GM19351 (cell line): ENCODE data around the gene SNTG2.
"Not testable (repeated sequence)": the region's sequence is repeated elsewhere in the genome, so short reads cannot be mapped to it uniquely, and the experiment has no call there.

ENCODE experiments used
- ATAC-seq: cut with Tn5 transposase; IDR thresholded peaks from one replicate; pipeline ENCODE4 v1.9.1; 2021; ENCODE audit warnings: mild to moderate bottlenecking, moderate library complexity; ENCODE audit not compliant: unreplicated experiment

SNTG2 gene

GRCh38 chr2:950080-950966, at the start of gene SNTG2:
Gene SNTG2 (plus strand): TSS chr2:950849. CDS start chr2:950997, 148 bp downstream.
- no peak for ATAC-seq

DNA sequence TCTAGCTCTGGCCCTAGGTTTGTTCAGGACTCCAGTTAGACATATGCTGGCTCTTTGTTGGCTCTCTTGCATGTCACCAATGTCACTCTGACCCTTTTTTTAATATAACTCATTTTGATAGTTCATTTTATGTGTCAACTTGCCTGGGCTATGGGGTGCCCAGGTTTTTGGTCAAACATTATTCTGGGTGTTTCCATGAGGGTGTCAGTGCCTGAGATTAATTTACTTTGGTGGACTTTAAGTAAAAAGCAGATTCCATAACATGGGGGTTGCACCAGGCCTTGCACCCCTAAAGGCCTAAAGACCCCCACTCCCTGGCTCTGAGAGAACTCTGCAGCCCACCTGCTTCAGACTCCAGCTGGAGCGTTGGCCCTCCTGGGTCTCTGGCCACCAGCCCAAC, 48.1 kb upstream of the SNTG2 start:
- no peak for ATAC-seq

- ATAC-seq, result no peak
Observed at GRCh38 chr2:903223-903900, 47.3 kb upstream of the SNTG2 start.

- no peak for ATAC-seq
Observed at GRCh38 chr2:904246-905024, 46.2 kb upstream of the SNTG2 start.

GRCh38 chr2:905091-905832, 45.4 kb upstream of the SNTG2 start:
- no peak for ATAC-seq

DNA sequence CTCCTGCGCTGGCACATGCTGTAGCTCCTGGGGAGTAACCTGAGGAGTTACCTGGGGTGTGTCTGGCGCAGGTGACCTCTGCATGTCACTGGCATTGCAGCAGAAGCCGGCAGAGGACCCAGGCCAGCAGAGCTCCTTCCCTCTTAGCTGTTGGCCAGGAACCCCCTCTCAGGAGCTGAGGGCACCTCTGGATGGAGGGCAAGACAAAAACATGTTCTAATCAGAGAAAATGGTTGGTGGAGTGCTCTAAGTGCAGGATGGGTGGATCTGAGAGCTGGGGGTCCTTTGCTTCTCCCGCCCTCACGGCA, 44.9 kb upstream of the SNTG2 start:
- ATAC-seq, result no peak

DNA sequence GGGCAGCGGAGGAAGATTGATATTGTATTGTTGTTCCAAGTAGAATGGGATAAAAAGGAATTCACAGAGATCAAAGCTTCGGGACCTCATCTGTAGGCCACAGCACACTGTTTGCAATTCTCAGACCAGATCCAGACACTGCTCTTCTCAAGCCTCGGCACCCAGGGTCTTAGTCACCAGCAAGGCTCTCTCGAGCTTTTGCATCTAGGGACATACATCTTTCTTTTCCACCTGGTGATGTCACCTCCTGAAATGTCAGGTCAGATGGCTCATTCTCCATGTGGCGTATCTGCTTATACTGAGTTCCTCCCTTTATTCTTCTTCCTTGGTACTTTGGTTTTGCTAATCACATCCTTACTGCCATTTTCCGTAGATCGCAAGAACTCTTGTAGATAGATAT, 42.9 kb upstream of the SNTG2 start:
- no peak for ATAC-seq

DNA sequence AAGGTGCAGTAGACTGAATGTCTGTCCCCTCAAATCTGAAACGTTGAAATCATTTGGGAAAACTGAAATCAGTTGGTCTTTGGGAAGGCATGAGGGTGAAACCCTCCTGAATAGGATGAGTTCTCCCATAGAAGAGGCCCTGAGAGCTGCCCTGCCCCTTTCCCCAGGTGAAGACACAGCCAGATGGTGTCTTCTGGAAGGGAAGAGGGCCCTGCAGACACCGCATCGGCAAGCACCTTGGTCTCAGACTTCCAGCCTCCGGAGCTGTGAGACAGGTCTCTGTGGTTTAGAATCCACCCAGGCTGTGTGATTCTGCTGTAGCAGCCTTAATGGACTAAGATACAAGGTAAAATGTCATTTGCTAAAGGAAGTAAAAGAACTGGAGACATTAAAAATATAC, 42.1 kb upstream of the SNTG2 start:
- no peak for ATAC-seq

DNA sequence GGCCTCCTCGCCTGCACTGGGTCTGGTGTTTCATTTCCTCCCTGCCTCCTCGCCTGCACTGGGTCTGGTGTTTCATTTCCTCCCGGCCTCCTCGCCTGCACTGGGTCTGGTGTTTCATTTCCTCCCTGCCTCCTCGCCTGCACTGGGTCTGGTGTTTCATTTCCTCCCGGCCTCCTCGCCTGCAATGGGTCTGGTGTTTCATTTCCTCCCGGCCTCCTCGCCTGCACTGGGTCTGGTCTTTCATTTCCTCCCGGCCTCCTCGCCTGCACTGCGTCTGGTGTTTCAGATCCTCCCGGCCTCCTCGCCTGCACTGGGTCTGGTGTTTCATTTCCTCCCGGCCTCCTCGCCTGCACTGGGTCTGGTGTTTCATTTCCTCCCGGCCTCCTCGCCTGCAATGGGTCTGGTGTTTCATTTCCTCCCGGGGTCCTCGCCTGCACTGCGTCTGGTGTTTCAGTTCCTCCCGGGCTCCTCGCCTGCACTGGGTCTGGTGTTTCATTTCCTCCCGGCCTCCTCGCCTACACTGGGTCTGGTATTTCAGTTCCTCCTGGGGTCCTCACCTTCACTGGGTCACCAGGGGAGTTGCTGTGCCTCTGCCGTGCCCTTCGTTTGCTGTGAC, 40.8 kb upstream of the SNTG2 start:
- not testable (repeated sequence) for ATAC-seq

DNA sequence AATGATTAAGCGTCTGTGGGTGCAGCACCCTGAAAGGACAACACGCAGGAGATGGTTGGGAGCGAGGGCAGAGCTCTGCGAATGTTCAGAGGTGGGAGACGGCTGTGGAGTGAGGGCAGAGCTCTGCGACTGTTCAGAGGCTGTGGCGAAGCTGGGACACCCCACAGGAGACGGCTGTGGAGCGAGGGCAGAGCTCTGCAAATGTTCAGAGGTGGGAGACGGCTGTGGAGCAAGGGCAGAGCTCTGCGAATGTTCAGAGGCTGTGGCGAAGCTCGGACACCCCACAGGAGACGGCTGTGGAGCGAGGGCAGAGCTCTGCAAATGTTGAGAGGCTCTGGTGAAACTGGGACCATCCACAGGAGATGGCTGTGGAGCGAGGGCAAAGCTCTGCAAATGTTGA, 40.0 kb upstream of the SNTG2 start:
- no peak for ATAC-seq

- ATAC-seq, result no peak
Observed at GRCh38 chr2:915979-916378, 34.7 kb upstream of the SNTG2 start.

- ATAC-seq, result no peak
Observed at GRCh38 chr2:916935-917334, 33.7 kb upstream of the SNTG2 start.

DNA sequence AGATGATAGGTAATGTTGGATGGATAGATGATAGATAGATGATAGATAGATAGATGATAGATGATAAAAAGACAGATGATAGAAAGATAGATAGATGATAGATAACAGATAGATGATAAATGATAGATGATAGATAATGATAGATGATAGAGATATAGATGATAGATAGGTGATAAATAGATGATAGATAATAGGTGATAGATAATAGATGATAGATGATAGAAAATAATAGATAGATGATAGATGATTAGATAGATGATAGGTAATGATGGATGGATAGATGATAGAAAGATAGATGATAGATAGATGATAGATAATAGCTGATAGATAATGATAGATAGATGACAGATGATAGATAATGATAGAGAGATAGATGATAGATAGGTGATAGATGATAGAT, 31.0 kb upstream of the SNTG2 start:
- no peak for ATAC-seq

DNA sequence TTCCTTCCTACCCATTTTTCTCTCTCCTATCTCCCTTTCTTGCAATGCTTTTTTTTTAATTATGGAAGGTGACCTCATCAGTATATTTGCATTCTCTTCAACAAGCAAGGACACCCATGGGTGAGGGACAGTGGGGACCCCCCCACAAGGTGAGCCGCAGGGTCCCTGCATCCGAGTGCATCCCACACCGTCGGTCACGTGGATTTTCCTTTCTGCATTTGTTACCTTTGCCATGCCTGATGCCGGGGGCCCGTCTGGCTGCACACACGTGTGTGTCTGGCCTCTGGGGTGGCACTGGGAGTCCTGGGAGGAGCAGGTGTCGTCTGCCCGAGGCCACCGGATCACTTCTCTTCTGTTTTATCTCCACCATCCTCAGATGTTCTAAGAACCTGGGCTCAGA, 30.1 kb upstream of the SNTG2 start:
- no peak for ATAC-seq

- ATAC-seq, result no peak
Observed at GRCh38 chr2:920999-921398, 29.6 kb upstream of the SNTG2 start.

DNA sequence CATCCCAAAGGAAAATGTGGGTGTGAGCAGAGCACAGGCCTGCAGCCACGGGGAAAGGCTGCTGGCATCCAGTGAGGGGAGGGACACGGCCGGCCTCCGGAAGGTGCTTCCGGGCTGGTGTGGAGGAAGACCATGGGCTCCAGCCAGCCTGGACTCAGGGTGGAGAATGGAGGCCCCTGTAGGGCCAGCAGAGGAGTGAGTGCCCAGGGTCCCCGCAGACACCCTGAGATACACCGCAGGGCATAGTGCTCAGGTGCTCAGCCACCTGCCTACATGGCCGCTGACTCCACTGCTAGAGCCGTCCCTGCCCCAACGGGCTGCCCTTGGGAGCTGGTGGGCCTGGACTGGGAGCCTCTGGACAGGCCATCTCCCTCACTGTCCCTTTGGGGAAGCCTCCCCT, 28.5 kb upstream of the SNTG2 start:
- no peak for ATAC-seq

- ATAC-seq, result no peak
Observed at GRCh38 chr2:923832-924601, 26.6 kb upstream of the SNTG2 start.

GRCh38 chr2:924701-925100, 25.9 kb upstream of the SNTG2 start:
- no peak for ATAC-seq

DNA sequence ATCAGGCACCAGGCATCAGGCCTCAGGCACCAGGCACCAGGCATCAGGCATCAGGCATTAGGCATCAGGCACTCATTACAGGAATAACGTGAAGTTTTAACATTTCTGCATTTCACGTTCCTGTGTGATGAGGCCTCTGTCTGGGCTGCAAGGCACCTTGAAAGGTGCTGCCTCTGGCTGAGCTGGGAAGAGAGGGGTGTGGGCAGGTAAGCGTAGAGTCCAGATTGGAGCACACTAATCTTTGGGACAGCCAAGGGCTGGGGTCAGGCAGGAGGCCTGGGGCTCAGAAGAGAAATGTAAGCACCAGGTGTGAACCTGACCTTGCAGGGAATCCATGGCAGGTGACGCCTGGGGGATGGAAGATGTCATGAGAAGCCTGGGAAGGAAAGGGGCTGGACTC, 25.3 kb upstream of the SNTG2 start:
- ATAC-seq, result no peak

GRCh38 chr2:925711-926110, 24.9 kb upstream of the SNTG2 start:
- ATAC-seq, result no peak
